SW480 (cell line): ENCODE data around the gene ALKBH6.

ENCODE experiments used
- DNase-seq: peaks from one replicate; pipeline ENCODE4 v3.0.0-alpha.2; 2016; ENCODE audit warnings: low spot score

ALKBH6 gene

GRCh38 chr19:36030264-36031148 is 16.5 kb upstream of the ALKBH6 start:
- DNase-seq, result no peak

GRCh38 chr19:36028313-36029041 is 14.5 kb upstream of the ALKBH6 start:
- DNase-seq, result no peak

- no peak for DNase-seq
These were observed 13.7 kb upstream of the ALKBH6 start for GRCh38 chr19:36027696-36028095.

DNA sequence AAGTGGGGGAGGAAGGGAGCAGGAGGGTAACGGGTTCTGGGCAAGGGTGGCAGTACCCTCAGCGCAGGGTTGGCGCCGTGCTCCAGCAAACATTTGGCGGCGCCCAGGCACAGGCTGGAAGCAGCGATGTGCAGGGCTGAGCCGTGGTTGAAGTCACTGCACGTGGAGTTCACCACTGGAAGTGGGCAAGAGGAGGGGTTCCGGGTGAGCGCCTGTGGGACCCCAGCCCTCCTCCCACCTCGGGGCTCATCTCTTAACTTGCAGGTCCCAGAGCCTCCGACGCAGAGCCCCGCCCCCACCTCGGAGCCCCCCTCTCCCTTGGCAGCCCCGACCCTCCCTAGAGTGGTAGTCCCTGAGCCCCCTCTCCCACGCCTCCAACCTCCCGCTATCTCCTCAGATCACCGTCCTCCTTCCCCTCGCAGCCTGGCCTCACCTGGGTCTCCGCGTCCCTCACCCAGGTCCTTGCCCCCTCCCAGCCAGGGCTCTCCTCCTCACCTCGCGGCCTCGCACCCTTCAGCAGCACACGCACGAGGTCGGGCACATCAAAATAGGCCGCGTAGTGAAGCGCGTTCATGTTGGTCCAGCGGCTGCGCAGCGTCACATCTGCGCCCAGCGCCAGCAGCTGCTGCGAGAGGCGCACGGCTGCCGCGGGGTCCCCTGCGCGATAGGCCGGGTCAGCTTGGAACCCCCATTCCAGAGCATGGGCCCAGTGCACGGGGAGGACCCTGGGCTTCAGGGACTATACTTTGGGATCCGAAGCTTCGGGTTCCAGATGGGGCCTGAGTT is 12.3 kb upstream of the ALKBH6 start:
- DNase-seq, result no peak

DNA sequence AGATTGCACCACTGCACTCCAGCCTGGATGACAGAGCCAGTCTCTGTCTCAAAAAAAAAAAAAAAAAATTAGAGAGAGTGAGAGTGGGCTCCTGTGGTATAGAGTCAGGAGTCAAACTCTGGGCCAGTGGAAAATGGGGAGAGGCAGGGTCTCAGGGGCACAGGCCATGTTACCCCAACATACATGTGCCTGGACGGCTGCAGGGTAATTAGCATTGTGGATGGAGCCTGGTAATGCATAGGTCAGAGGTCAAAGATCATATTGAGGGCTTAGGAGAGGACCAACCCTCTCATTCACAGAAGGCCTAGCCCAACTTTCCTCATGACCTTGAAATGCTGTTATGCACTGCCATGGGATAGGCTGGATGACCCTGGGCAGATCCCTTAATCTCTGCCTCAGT is 11.5 kb upstream of the ALKBH6 start:
- DNase-seq, result no peak

DNA sequence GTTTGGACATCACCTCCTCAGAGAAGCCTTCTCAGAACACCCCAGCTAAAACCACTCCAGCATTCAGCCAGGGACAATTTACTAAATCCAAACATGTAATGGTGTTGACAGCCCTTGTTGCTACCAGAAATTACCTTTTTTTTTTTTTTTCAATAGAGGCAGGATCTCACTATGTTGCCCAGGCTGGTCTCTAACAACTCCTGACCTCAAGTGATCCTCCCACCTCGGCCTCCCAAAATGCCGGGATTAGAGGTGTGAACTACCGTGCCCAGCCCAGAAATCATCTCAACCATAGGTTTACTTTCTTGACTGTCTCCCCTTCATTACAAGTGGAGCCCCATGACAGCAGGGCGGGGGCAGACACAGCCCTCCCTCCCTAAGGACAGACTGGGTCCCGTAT is 9.4 kb upstream of the ALKBH6 start:
- DNase-seq, result no peak

DNA sequence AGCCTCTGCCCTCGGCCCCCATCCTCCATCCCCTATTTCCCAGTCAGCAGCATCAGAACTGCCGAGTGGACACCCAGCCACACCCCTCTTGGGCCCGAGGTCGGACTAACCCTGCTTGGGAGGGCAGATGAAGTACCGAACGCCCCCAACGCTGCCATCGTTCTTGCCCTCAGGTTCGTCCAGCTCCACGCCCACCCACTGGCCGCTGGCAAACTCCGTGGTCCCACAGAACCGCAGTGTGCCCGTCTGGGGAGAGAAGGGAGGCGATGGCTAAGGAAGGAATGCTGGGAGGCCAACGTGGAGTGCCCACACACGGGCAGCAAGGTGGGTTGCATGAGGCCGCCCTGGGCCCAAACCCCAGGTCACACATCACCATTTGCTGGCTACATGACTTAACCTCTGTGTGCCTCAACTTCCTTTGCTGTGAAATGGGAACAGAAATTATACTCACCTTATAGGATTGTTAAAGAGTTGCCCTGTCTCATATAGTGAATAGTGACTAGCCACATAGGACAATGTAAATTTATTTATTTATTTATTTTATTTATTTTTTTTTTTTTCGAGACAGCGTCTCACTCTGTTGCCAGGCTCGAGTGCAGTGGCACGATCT is 5.2 kb upstream of the ALKBH6 start:
- DNase-seq, result no peak

DNA sequence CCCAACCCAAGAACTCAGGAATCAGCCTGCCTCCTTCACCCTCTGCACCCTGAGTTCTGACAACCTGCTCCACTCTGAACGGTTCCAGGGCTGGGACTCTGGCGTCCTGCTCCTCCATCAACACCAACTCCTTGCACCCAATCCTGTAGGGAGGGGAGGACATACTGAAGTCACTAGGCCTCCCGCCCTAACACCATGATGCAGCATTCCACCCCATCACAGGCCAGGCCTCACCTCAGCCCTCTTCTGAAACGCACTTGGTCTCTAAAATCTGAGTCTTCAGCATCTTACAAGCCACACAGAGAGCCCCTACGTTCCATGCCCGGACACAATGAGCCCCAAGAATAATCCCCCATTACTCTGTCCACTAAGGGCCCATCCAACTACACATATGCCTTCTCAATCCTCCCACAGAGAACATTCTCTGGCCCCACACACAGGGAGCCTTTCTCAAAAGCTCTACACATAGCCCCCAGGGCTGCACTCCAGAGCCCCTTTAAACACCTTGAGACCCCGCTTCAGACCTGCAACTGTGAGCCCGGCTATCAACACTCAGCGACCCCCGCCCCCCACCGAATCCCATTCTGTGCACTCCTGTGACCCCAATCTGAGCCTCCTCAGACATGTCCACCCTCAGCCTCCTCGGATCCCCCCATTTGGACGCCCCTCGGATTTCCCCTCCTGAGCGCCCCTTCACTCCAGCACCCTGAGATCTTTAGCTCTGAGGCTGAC is 567 bp downstream of the ALKBH6 start:
- DNase-seq, result no peak

DNA sequence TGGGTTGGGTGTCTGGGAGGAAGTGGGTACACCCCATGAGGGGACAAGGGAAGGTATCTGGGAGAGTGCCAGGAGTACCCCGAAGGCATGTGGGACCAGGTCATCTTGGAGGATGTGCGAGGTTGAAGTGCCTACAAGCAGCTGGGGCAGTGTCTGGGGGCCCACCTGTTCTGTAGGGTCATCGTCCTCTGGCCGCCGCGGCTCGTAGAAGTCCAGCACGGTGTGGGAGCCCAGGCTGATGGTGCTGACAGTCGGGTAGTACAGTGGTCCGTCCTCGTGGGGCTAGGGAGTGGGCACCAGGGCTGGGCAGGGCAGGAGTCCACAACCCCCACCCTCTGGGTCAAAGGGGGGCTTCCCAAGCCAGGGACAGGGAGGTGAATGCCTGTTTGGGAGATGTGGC is 3.6 kb downstream of the ALKBH6 start:
- no peak for DNase-seq

DNA sequence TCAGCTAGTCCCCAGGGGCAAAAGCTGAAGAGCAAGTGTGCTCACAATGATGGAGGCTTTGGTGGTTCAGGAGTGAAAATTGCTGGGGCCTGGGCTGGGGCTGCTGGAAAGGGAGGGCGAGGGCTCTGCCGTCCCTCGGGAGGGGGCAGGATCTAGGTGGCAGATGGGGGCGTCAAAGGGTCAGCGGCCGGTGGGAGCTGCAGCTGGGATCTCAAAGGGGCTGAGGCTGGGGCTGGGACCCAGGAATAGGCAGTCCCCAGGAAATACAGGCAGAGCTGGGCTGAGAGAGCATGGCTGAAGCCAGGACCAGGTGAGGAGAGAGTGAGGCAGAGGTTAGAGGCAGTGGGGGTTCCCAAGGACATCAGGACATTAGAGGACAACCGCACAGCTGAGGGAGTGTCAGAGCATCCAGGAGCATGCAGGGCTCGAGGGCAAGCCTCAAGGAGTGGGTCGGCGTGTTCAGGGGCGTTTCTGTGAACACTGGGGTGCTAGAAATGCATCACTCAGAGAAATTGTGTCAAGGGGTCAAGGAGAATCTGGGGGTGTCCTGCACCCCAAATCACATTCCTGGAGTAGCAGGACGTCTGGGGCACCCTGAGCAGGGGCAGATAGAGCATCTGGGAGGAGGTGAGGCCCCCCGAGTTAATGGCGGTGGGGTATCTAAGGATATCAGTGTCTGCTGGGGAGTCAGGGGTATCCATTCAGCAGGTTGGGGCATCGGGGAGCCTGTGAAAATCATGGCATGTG is 4.2 kb downstream of the ALKBH6 start:
- no peak for DNase-seq

DNA sequence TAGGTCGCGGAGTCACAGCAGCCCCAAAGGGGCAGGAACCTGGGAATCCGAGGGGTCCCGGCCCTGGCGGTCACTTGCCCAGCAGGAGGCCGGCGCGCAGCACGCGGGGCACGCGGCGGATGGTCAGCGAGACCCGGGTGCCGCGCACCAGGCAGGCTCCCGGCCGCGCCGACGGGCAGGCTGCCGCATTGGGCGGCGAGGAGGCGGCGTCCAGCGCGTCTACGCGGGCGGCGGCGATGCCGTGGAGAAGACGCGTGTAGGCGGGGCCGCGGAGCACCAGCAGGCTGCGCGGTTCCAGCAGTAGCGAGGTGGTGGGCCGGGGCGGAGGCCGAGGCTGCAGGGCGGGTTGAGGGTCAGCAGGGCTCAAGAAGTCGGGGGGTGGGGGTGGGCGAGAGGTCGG is 4.8 kb downstream of the ALKBH6 start:
- peak; percentile 58 for DNase-seq

DNA sequence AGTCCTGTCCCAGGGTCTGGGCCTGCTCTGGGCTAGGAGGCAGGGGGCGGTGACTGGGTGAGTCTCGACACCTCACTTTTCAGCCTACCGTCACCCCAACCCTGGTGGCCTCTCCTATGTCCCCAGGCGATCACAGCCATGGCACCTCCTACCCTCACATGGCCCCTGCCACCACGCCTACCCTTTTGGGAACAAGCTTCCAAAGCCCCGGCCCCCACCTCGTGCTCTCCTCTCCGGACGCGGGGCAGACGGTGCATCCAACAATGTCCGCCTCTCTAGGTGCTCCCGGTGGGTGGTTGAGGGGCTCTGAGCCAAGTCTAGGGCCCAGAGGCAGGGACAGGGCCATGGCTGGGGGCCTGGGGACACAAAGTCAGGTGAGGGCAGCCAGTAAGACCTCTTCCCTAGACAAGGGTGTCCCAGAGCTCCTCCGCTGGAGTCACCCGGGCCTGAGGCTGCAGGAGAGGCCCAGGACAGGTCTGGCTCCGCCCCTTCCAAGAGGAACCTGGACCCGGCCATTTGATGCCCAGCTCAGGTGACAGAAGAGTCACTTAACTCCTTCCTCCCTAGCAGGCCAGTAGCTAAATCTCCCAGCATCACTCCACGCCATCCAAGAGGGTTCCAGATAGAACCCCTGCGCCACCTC is 5.6 kb downstream of the ALKBH6 start, which contains the start of gene SYNE4:
SYNE4 (minus strand) TSS at position 478 of the 643 bp plus-strand sequence; CDS start at position 346, 132 bp downstream.
- DNase-seq, result peak; percentile 84

DNA sequence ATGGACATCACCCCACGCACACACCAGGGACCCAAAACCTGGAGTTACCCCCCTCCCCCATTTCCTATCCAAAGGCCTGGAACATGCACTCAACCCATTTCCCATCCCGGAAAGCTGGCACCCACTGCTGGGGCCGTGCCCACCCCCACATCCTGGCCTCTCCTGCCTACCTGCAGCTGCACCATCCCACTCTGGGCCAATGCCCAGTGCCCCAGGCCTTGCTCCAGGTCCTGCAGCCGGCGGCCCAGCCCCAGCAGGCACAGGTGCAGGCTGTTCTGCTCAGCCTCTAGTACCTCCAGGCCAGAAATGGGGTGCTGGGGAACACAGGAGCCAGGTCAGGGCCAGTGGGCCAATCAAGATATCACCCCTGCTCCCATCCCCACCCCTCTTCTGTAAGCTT is 7.1 kb downstream of the ALKBH6 start:
- no peak for DNase-seq

GRCh38 chr19:36003284-36003683 is 10.7 kb downstream of the ALKBH6 start:
- DNase-seq, result no peak

DNA sequence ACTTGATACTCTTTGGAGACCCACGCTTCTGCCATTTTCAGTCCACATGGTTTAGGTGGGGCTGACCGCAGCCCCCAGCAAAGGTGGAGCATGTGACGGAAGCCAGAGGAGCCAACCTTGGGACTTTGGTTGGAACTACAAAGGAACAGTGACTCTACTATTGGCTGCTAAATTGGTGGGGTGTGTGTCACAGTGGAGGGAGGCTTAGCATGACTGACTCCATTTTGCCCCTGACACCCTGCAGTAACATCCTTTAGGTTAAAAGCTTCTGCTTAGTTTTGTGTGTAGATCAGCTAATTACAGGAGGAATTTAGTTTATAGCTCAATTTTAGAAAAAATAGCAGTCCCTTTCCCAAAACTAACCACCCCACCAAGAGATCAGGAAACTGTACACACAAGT is 12.4 kb downstream of the ALKBH6 start:
- DNase-seq, result no peak

DNA sequence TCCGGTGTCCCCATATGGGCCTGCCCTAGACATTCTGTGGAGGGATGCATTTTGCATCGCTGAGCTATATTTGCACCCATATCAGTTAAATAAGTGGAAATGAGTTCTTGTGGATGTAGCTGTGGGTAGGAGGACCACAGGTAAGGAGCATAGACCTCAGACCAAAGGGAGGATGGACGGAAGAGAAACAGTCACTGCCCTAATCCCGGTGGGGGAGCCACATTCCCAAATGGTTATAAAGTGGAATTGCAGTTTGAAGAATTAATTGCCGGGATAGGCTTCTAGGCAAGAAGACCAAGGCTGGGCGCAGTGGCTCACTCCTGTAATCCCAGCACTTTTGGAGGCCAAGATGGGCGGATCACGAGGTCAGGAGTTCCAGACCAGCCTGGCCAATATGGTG is 17.2 kb downstream of the ALKBH6 start:
- DNase-seq, result no peak

DNA sequence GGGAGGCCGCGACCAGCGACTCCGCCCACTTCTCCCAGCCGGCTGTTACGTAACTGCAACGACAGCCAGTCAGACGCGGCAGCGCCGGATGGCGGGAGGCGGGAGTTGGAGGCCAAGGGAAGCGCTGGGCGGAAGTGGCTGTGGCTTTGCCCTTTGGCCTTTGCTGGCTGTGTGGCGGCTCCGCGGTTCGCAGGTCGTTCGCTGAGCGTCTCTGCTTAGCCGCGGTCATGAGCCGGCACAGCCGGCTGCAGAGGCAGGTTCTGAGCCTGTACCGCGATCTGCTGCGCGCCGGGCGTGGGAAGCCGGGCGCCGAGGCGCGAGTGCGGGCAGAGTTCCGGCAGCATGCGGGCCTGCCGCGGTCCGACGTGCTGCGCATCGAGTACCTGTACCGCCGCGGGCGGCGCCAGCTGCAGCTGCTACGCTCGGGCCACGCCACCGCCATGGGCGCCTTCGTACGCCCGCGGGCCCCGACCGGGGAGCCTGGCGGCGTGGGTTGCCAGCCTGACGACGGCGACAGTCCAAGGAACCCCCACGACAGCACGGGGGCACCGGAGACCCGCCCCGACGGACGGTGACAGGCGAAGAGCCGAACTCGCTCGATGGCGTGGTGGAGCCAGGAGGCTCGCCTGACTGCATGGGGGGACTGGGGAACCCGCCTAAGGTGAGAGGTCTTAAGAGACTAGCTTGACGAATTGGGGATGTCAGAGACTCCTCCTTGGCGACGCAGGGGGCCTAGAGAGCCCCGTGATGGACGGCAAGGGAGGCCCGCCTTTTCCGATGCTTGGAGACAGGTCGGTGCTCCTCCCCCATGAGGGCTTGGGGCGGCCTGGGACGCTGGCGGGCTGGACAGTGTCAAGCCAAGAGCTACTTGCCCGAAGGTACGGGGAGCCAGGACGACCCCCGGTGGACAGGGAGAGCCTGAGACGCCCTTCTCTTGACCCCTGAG is 18.7 kb downstream of the ALKBH6 start, which contains the start of gene SDHAF1:
SDHAF1 (plus strand) TSS at position 141 of the 946 bp plus-strand sequence; CDS start at position 228, 87 bp downstream.
- DNase-seq, result peak; percentile 96

DNA sequence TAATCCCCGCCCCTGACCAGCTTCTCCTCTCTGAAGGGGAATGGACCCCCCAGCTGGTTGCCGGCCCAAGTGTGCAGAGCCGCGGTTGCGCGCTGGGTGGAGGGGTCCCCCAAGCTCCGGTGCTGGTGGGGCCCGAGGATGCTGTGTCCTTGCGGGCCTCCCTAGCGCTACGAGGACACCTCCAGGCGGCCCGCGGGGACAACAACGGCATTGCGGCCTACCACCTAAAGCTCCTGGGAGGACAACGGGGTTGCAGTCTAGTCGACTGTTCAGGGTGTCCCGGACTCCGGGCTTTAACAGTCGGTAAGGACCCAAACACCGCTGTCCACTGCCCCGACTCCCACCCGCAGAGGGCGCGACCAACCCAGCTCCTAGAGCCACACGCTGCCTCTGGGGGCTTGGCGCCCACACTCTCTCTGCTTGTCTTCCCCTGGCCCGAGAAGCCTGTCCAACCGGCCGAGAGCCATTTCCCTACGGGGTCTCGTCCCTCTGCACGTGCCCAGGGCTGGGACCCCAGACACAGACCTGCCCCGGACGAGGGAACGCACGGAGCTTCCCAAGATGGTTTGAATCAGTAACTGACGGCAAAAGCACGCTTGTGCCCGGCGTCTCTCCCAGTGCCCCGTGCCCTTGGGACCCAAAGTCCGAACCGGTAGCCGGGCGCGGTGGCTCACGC is 20.0 kb downstream of the ALKBH6 start:
- DNase-seq, result no peak
